ENCODE results near the gene MFSD6L.

- TF ChIP-seq CTCF (conservative IDR thresholded peaks at IDR 0.05; ENCODE audit: low read length) (peak; percentile 85), EZH2phosphoT487 (IDR thresholded peaks at IDR 0.05; ENCODE audit: borderline replicate concordance) (no peak)
These were observed 45.2 kb downstream of the MFSD6L start for GRCh38 chr17:8753976-8754440.

Measured in Loucy (cell line).